NCI-H1092 treated with DMSO at 0.1 percent for 48 hours (cell line): ENCODE measurements around the gene MAPKAPK5.
"Not testable (repeated sequence)": the region's sequence is repeated elsewhere in the genome, so short reads cannot be mapped to it uniquely, and the experiment has no call there.

Source experiments
- DNase-seq: peaks from one replicate; lab custom pipeline; 2025; lab: John Stamatoyannopoulos, UW

MAPKAPK5 gene

DNA sequence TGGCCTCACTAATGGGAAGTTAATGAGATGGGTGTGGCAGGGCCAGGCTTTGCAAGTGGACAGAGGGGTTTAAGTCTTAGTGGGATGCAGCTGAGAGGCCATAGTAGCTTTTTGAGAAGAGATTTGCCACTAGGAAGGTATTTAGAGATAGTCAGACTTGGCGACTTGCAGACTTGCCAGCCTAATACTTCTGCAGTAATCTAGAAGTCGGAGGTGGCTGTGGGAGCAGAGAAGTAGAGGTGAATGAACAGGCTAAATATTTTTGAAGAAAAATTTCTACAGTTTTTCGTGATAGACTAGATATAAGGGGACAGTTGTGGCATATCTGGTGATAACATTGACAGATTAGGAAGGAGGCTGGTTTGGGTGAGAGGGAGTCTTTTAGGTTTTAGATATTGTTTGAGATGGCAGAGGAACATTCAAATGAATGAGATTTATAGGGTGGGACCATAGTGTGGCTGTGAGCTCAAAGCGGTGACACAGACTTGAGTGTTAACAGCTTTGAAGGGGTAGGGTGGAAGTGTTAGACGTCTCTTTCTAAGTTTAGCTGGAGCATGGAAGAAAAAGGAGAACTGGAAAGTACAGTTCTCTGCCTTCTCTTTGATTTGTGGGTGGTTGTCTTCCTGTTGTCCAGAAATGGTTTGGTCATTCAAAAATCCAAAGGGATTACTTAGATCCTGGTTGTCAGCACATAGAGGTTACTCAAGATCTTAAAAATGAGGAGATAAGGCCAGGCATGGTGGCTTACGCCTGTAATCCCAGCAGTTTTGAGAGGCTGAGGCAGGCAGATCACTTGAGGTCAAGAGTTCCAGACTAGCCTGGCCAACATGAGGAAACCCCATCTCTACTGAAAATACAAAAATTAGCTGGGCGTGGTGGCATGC lies 44.9 kb downstream of the MAPKAPK5 start:
- DNase-seq, result no peak

DNA sequence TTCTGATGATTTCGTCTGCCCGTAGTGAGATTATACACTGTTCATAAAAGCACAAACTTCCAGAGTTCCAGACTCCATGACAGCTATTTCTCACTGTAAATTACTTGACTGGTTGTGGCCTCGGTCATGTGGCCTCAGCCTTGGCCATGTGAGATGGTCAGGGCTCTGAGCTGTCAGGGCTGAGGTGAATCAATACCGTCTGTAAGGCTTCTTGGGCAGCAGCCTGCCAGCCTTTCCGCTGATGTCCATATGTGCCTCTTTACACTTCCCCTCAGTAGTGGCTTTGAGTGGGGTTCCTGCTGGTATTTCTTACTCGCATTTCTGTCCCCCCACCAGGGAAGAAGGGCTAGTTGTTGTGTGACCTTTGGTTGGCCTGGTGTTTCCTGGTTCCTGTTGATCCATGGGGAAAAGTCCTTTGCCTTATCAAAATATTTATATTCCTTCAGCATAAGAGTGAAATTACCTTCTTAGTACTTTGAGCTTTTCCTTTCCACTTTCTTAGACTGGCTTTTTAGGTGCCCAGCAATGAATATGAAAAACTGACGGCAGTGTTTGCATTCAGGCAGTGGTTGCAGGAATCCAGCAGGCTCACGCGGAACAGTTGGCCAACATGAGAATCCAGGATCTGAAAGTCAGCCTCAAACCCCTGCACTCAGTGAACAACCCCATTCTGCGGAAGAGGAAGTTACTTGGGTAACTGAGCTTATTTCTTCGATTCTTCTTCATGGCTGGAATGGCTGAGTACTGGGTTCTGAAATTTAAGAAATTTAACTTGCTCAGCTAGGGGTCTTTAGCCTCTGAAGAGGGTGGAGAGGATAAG lies 46.1 kb downstream of the MAPKAPK5 start:
- DNase-seq, result no peak

GRCh38 chr12:111893287-111893686 lies 51.3 kb downstream of the MAPKAPK5 start:
- DNase-seq, result no peak

DNA sequence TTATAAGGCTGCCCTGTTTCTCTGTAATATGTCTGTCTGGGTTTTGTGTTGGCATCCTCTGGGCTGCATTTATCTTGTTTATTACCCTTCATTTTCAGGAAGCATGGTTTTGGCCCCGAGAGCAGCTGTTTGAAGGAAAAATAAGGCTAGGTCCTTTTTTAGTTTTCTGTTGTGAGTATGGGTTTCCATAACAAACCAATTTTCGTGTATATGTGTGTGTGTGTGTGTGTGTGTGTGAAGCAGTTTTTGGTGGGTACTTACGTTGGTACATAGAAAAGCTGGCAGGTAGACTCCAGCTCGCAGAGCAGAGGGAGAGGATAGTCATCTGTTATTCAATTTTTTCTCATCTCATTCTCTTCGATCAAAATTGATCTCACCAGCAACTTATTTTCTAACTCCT lies 52.5 kb downstream of the MAPKAPK5 start:
- no peak for DNase-seq

DNA sequence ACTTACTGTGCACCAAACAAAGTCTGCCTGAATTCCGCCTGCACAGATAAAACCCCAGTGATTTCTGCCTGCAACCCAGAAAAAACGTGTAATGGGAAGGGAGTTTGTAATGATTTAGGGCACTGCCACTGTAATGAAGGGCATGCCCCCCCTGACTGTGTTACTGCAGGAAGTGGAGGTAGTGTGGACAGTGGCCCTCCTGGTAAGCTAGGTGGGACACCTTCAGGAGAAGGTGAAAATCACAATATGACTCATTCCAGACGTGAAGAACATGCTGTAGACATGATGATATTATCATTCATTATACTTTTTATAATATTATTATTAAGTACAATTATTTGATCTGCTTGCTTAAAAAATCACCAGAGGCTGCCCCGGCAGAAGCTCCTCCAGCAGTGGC lies 59.2 kb downstream of the MAPKAPK5 start:
- DNase-seq, result no peak

DNA sequence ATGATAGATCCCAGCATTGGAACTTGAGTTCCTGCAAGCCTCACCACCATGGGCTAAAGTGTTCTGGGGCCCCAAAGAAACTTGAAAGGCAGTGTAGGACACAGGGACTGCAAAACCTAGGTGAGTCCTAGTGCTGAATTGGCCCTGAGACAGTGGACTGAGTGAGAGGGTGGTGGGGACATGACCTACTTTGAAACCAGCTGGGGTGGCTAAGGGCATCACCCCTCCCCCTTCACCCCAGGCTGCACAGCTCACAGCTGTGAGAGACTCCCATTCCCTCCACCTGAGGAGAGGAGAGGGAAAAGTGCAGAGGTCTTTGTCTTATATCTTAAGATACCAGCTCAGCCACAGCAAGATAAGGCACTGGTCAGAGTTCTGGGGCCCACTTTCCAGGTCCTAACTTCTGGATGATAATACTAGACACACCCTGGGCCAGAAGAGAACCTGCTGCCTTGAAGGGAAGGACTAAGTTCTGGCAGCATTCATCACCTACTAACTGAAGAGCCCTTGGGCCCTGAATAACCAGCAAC lies 62.5 kb downstream of the MAPKAPK5 start:
- no peak for DNase-seq

DNA sequence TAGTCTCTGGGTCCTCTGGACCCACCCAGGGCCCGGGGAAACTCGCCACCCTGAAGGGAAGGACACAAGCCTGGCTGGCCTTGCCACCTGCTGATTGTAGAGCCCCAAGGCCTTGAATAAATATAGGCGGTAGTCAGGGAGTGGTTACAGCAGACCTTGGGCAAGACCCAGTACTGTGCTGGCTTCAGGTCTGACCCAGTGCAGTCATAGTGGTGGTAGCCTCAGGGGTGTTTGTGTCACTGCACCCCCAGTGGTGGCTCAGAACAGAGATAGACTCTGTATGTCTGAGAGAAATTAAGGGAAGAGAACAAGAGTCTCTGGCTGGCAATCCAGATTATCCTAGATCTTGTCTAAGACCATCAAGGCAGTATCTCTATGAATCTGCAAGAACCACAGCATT lies 63.5 kb downstream of the MAPKAPK5 start:
- DNase-seq, result no peak

DNA sequence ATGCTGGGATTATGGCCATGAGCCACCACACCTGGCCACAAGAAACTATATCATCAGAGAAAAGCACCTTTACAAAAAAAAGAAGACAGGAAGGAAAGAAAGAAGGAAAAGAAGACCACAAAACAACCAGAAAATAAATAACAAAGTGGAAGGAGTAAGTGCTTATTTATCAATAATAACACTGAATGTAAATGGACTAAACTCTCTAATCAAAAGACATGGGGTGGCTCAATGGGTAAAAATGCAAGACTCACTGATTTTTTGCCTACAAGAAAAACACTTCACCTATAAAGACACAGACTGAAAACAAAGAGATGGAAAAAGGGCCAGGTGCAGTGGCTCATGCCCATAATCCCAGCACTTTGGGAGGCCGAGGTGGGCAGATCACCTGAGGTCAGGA lies 65.7 kb downstream of the MAPKAPK5 start:
- no peak for DNase-seq

DNA sequence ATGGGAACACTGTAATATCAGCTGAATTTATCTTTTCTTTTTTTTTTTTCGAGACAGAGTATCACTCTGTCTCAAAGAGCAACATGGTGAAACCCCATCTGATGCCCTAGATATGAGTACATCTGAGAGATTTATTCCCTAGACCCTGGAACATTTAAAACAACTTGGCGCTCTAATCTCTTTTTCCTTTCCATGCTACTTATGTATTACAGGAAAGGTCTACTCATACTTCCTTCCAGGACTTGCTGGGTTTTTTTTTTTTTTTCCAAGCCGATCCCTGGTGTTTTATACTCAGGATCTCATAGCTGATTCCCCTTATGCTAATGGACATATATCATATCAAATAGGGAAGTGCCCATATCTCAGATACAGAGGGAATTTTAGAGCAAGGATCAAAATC lies 83.1 kb downstream of the MAPKAPK5 start:
- DNase-seq, result no peak

DNA sequence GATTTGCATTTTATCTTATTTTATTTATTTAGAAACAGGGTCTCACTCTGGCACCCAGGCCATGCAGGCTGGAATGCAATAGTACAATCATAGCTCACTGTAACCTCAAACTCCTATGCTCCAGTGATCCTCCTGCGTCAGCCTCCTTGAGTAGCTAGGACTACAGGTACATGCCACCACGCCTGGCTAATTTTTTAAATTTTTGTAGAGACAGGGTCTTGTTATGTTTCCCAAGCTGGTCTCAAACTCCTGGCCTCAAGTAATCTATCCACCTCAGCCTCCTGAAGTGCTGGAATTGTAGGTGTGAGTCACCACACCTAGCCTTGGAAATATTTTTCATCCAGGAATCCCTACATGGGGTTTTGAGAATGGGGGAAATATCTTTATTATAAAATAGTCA lies 84.6 kb downstream of the MAPKAPK5 start:
- no peak for DNase-seq

DNA sequence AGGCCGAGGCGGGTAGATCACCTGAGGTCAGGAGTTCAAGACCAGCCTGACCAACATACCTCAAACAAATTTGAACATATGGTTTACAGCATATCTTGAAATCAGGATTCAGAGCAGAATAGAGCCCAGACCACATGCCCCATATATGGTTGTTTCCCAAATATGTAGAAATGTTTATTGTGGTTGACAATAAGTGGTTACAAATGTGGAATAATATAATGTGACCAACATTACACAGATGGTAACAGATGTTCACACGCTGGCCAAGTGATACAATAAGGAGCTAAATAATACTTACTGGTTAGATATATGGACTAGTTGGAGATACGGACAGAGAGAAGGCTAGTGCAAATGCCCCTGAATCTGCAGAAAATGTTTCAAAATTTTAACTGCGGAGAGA lies 85.3 kb downstream of the MAPKAPK5 start:
- DNase-seq, result no peak

- DNase-seq, result no peak
These were observed 90.2 kb downstream of the MAPKAPK5 start for GRCh38 chr12:111932241-111932640.

DNA sequence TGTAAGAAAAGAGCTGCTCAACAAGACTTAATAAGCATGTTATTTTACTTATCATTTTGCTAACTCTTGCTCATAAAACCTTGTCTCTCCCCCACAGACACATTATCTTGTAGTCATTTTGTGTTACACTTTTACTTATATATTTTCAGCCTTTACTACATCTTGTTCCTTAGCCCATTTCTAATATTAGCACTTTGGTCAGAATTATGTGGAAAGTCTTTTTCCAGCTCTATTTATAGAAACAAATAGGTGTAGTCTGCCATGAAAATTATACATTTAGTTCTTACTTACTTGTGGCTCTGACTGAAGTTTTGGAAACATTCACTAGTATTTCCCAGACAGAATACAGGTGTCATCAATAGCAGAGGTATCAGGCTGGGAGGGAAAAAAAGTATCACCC lies 94.8 kb downstream of the MAPKAPK5 start:
- DNase-seq, result no peak

- no peak for DNase-seq
These were observed 95.4 kb downstream of the MAPKAPK5 start for GRCh38 chr12:111937429-111937828.

DNA sequence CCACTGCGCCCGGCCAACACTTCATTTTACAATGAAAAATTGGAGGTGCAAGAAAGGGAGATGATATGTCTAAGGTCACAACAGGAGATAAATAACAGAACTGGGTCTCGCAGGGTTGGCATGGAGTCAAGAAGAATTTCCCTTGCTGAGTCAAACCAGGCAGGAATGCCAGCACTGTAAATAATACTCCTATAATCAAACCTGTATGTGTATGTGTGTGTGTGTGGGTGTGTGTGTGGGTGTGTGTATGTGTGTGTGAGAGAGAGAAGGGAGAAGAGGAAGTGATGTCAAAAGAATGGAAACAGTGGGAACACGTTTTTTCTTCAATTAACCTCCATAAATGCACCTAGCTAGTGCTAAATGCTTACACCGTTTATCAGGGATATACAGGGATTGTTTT lies 100.5 kb downstream of the MAPKAPK5 start:
- DNase-seq, result no peak

DNA sequence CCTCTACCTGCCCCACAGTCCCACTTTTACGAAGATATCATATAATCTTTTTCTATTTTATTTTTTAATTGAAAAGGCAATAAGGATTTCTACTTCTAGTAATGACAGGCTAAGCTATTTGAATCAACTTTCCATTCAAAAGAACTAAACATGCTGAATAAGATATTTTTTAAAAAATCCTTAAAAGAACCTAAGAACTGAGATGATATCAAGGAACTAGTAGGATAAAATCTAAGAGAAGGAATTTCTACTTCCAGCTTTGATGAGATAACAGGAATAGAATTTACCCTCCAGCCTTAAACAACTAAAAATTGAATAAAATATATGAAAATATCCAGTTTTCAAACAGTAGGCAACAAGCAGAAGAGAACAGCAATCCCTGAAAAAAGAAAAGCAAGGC lies 101.9 kb downstream of the MAPKAPK5 start:
- no peak for DNase-seq

GRCh38 chr12:111950961-111951676 lies 109.1 kb downstream of the MAPKAPK5 start:
- DNase-seq, result not testable (repeated sequence)
